ENCODE data around the gene ROPN1L.
A peak's percentile ranks its signal among the peaks of the same experiment; 100 is the strongest.
"Not testable (repeated sequence)": the region's sequence is repeated elsewhere in the genome, so short reads cannot be mapped to it uniquely, and the experiment has no call there.

The ROPN1L gene

DNA sequence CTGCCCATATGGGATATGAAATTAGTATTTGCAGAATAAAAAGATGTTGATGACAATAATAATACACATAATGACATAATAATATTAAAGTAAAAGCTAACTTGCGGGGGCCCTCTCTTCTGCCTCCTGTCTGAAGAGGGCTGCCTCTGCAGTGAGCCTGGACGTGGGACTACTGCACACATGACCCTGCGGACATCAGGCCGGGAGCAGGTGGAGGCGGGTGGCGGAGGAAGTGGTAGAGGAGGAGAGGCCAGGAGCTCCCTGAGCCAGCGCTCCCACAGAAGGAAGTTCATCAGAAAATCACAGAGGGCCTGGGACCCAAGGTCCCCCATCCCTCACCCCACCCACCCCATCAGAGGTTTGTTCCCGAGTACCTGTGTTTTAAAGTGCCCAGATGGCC lies 60.5 kb downstream of the ROPN1L start:
- Mint-ChIP-seq H3K9me3 (peaks cover 1% of the 10 kb centered on the region), H3K36me3 (no peaks in the 10 kb centered on the region), H3K27ac (no peak overlapping the region), H3K27me3 (no peaks in the 10 kb centered on the region), H3K4me3 (no peak overlapping the region), H3K4me1 (peaks cover 13% of the 10 kb centered on the region)
- ATAC-seq (ENCODE audit: low read depth) (no peak), DNase-seq (ENCODE audit: low spot score in 2 of 2) (no peak)

DNA sequence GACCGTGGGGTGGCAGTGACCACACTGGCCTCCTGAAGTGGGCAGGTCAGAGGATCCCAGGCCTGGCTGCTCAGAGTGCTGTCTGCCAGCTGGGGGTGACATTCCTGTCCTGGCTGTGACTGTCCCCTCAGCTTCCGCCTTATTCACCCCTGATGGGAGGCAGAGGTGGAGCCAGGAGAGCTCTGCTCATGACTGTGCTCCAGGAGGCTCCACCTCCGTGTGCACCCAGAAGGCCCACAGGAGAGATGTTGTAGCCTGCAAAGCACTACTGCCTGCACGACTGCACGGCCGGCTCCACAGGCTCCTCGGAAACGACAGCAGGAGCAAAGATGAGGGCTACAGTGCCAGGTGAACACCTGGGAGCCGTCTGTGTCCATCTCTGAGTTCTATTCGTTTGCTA lies 60.9 kb downstream of the ROPN1L start:
- peaks cover 13% of the 10 kb centered on the region for H3K4me1 Mint-ChIP-seq
- no peaks in the 10 kb centered on the region for H3K27me3 Mint-ChIP-seq
- DNase-seq (ENCODE audit: low spot score in 2 of 2): no peak
- H3K27ac Mint-ChIP-seq: no peak overlapping the region
- no peak for ATAC-seq (ENCODE audit: low read depth)
- no peak overlapping the region for H3K4me3 Mint-ChIP-seq
- no peaks in the 10 kb centered on the region for H3K36me3 Mint-ChIP-seq
- peaks cover 1% of the 10 kb centered on the region for H3K9me3 Mint-ChIP-seq

DNA sequence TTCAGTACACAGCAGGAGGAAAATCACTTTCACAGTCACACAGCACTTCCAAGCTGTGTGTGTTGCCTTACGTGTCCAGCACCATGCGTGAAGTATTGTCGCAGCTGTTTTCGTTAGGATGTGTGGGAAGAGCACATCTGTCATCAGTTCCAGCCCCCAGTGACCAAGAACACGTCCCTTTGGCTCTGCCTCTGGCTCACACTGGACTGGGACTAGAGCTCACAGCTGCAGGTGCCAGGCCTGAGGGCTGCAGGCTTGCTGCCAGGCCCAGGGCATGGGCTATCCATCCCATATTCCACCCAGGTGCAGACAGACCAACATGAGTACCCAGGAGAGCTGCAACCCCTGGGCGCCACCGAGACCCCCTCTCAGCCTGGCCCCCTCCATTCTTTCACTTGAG lies 61.6 kb downstream of the ROPN1L start:
- Mint-ChIP-seq H3K9me3 (peaks cover 1% of the 10 kb centered on the region), H3K4me3 (no peak overlapping the region), H3K27me3 (no peaks in the 10 kb centered on the region), H3K36me3 (no peaks in the 10 kb centered on the region), H3K27ac (no peak overlapping the region), H3K4me1 (peaks cover 13% of the 10 kb centered on the region)
- ATAC-seq (ENCODE audit: low read depth) (no peak), DNase-seq (ENCODE audit: low spot score in 2 of 2) (no peak)

DNA sequence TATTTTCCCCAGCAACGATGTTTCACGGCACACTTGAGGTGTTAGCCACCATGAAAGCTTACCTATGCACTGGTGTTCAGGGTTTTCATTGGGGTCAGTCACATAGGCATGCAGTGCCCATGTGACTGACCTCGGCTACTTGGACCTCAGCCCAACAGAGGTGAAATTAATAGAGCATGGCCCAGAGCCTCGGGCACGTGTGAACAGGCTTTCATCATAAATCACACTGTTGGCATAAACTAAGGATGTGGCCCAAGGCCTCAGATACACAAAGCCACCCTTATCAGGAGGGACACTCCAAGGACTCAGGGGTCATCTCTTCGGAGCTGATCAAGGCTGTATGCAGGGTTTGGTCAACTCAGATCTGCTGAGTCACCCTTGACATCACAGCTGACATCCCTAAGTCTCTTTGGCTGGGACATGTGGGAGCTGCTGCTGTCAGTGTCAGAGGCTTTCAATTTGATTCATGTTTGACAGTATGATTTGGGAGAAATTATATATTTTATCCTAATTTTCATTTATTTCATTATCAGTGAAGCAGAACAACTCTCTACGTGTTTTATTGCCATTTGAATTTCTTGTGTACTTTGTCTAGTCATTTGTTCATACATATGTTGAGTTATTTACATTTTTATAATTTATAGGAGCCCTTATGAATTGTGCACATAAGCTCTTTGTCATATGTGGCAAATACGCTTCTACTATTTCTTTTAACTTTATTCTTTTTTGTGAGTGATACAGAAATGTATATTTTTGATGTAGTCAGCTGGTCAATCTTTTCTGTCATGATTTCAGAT lies 62.5 kb downstream of the ROPN1L start:
- H3K9me3 Mint-ChIP-seq: peaks cover 1% of the 10 kb centered on the region
- ATAC-seq (ENCODE audit: low read depth) (no peak), DNase-seq (ENCODE audit: low spot score in 2 of 2) (no peak)
- H3K36me3 Mint-ChIP-seq: no peaks in the 10 kb centered on the region
- no peak overlapping the region for H3K27ac Mint-ChIP-seq
- H3K27me3 Mint-ChIP-seq: no peaks in the 10 kb centered on the region
- peaks cover 13% of the 10 kb centered on the region for H3K4me1 Mint-ChIP-seq
- H3K4me3 Mint-ChIP-seq: no peak overlapping the region

DNA sequence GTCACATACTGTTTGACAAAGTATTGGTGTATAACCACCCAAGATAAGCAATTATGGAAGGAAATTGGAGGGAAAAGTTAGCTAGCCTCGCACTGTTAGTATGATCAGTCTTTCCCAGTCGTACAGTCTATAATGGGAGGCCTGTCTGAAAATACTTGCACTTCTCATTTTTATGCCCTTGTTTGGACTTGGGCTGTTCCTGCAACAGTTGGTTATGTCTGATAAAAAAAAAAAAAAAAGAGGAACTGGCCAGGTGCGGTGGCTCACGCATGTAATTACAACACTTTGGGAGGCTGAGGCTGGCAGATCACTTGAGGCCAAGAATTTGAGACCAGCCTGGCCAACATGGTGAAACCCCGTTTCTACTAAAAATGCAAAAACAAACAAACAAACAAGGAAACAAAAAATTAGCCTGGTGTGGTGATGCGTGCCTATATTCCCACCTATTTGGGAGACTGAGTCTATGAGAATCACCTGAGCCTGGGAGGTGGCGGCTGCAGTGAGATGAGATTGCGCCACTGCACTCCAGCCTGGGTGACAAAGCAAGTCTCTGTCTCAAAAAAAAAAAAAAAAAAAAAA lies 63.9 kb downstream of the ROPN1L start:
- Mint-ChIP-seq H3K36me3 (no peaks in the 10 kb centered on the region), H3K27ac (peak overlapping the region; percentile 74)

DNA sequence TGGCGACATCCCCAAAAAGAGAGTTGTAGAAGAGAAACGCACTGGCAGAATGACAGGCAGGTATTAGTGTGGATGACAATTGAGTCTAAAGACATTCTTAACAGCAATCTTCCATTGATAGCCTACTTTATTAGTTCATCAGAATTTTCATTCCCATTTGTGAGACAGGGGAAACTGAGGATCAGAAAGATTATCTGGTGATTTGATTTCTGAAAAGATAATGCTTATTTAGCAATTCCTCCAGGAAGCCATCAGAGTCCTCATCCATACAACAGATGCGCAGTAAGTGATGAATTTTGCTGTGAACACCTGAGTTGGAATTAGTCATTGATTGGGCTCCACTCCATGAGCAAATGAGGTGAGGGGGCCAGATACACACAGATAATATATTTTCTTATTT lies 64.9 kb downstream of the ROPN1L start:
- peaks cover 1% of the 10 kb centered on the region for H3K9me3 Mint-ChIP-seq
- no peak for DNase-seq (ENCODE audit: low spot score in 2 of 2)
- ATAC-seq (ENCODE audit: low read depth): no peak
- H3K27ac Mint-ChIP-seq: no peak overlapping the region
- H3K27me3 Mint-ChIP-seq: no peaks in the 10 kb centered on the region
- no peaks in the 10 kb centered on the region for H3K36me3 Mint-ChIP-seq
- H3K4me1 Mint-ChIP-seq: peaks cover 13% of the 10 kb centered on the region
- no peak overlapping the region for H3K4me3 Mint-ChIP-seq

More for the DNA sequence above, 63.9 kb downstream of the ROPN1L start:
- Mint-ChIP-seq H3K4me1 (peaks cover 13% of the 10 kb centered on the region), H3K4me3 (peak overlapping the region; percentile 39), H3K9me3 (peaks cover 1% of the 10 kb centered on the region), H3K27me3 (no peaks in the 10 kb centered on the region)
- peak; percentile 99 for ATAC-seq (ENCODE audit: low read depth)
- peak; percentile 24 to 45 for DNase-seq (ENCODE audit: low spot score in 2 of 2)

DNA sequence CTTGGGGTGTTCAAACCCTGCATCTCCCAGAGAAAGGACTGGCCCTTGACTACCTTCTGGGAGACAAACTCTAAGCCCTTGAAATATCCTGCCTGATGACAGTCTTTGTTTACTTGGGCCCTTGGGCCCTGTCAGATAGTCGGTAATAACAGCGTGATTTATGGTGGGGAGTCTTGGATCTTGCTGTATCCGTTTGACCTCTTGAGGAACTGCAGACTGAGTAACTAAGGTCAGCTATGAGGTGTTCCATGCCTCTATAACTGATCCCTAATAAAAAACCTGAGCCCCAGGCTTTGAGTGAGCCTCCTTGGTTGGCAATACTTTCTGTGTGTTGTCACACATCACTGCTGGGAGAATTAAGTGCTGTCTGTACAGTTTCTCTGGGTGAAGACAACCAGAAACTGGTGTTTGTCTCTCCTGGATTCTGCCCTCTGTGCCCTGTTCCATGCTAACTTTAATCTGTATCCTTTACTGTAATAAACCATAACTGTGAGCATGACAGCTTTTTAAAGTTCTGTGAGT lies 66.0 kb downstream of the ROPN1L start:
- H3K27ac Mint-ChIP-seq: no peak overlapping the region
- peaks cover 1% of the 10 kb centered on the region for H3K9me3 Mint-ChIP-seq
- H3K4me3 Mint-ChIP-seq: no peak overlapping the region
- no peaks in the 10 kb centered on the region for H3K27me3 Mint-ChIP-seq
- H3K4me1 Mint-ChIP-seq: peaks cover 13% of the 10 kb centered on the region
- H3K36me3 Mint-ChIP-seq: no peaks in the 10 kb centered on the region
- ATAC-seq (ENCODE audit: low read depth) (no peak), DNase-seq (ENCODE audit: low spot score in 2 of 2) (no peak)

DNA sequence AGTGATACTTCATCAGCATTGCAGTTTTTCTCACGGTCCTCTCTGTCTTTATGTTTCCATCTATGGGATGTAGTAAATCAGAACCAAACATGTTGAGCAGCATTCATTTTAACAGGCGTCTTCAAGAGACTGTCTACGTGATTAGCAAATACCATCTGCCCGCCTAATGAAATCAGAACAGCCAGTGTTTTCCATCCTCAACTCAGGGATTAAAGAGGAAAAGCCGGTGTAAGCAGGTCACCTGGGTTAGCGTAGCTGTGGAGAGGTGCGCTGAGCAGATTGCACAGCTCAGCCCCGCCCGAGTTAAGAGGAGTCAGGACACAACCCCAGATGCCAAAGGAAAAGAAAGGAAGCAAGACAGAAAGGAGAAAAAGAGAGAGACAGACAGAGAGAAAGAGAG lies 67.9 kb downstream of the ROPN1L start:
- ATAC-seq (ENCODE audit: low read depth) (no peak), DNase-seq (ENCODE audit: low spot score in 2 of 2) (no peak)
- H3K9me3 Mint-ChIP-seq: peaks cover 1% of the 10 kb centered on the region
- H3K27me3 Mint-ChIP-seq: no peaks in the 10 kb centered on the region
- H3K4me1 Mint-ChIP-seq: peaks cover 15% of the 10 kb centered on the region
- H3K36me3 Mint-ChIP-seq: peaks cover 1% of the 10 kb centered on the region
- H3K4me3 Mint-ChIP-seq: no peak overlapping the region
- no peak overlapping the region for H3K27ac Mint-ChIP-seq

DNA sequence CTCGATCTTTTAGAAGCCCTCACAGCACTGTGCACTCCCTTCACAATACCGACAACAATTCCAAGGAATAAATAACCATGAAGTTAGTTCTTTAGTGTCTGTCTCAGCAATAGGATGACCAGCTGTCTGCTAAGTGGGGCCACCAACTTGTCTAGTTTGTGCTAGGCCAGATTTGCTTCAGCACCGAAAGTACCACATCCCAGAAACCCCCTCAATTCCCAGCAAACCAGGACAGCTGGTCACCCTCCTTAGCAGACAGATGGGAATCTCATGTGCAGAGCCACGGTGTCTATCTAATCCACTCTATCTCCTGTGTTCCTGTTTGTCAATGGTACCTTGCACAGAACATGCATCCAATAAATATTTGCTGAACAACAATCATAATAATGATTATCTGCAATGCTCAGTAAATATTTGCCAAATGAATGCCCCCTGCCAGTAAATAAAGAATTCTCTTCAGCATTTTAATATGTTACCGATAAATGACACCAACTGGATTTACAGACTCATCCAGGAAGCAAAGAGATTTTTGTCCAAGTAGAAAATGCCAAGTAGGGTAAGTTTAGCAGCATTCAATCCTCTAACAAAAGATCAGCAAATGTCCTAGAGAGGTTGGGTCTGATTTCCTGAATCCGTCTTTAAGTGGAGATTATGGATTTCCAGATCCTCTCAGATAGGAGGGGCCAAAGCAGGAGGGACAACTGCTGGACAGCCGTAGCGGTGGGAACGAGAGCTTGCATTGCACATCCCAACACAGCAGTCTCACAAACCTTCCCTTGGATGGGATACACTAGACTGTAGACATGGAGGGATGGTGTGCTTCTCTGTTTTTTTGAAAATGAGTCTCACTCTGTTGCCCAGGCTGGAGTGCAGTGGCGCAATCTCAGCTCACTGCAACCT lies 70.3 kb downstream of the ROPN1L start:
- Mint-ChIP-seq H3K9me3 (no peaks in the 10 kb centered on the region), H3K4me1 (peaks cover 2% of the 10 kb centered on the region), H3K27me3 (no peaks in the 10 kb centered on the region), H3K27ac (no peak overlapping the region), H3K4me3 (no peak overlapping the region), H3K36me3 (peaks cover 1% of the 10 kb centered on the region)
- no peak for ATAC-seq (ENCODE audit: low read depth)
- DNase-seq (ENCODE audit: low spot score in 2 of 2): no peak

DNA sequence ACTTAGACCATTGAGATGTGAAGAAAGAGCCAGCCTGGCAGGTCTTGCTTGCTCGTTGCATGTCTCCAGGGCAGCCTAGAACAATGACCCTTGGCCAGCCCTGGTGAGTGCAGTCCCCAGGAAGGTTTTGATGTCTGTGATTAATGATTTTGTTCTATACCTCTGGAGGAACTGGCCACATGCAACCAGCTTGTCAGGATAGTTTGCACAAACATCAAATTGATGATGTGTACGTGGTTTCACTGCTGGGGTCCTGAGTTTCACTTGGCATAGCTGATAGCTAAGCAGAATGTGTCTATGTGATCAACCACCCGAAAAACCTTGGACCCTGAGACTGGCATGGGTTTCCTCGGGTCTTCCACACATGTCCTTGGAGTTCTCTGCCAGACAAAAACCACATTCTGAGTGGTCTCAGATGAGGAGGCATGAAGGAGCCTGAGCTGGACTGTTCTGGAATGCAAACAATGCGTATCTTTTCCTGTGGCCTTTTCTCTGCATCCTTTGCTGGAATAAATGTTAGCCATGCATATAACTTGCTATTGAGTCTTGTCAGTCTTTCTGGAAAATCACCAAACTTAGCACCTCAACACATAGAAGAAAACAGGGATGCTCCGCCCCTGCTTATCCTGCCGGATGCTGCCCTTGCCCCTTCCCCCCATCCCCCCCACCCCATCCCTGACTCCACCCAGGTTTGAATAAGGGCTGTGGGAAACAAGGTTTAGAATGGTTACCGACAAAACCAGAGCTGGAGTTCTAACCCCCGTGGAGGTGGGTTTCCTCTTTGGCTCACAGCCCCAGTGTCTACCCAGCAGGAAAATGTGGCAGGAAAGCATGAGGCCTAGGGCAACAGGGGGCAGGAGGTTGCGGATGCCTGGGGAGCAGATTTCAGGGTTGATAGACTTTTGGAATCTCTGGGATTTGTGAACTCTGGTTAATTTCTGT lies 72.1 kb downstream of the ROPN1L start:
- peaks cover 1% of the 10 kb centered on the region for H3K36me3 Mint-ChIP-seq
- DNase-seq (ENCODE audit: low spot score in 2 of 2): no peak

DNA sequence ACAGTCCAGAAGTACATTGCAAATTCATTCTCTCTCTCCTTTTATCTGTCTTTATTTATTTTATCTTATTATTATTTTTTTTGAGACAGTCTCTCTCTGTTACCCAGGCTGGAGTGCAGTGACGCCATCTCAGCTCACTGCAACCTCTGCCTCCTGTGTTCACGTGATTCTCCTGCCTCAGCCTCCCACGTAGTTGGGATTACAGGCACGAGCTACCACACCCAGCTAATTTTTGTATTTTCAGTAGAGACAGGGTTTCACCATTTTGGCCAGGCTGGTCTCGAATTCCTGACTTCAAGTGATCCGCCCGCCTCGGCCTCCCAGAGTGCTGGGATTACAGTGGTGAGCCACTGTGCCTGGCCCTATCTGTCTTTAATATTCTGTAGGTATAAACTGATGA lies 72.9 kb downstream of the ROPN1L start:
- ATAC-seq (ENCODE audit: low read depth); H3K4me3 Mint-ChIP-seq; H3K4me1 Mint-ChIP-seq; H3K9me3 Mint-ChIP-seq; H3K27me3 Mint-ChIP-seq; DNase-seq (ENCODE audit: low spot score in 2 of 2); H3K27ac Mint-ChIP-seq; H3K36me3 Mint-ChIP-seq: not testable (repeated sequence)

More for the DNA sequence above, 72.1 kb downstream of the ROPN1L start:
- no peak overlapping the region for H3K4me3 Mint-ChIP-seq
- ATAC-seq (ENCODE audit: low read depth): no peak
- no peaks in the 10 kb centered on the region for H3K9me3 Mint-ChIP-seq
- no peaks in the 10 kb centered on the region for H3K27me3 Mint-ChIP-seq
- peaks cover 6% of the 10 kb centered on the region for H3K4me1 Mint-ChIP-seq
- H3K27ac Mint-ChIP-seq: no peak overlapping the region
